GM23248 (cell line): ENCODE measurements around the gene UBTD2.

Source experiments
- EZH2 ChIP-seq: fragments of 200-600 bp; sonication (generic); IDR thresholded peaks from 2 replicates; pipeline ENCODE4 v1.6.1; 2018; ENCODE audit warnings: antibody characterized with exemption, mild to moderate bottlenecking; ENCODE audit not compliant: insufficient read depth, poor library complexity, severe bottlenecking
- EZH2phosphoT487 ChIP-seq: fragments of 200-600 bp; sonication (generic); IDR thresholded peaks from 2 replicates; pipeline ENCODE4 v1.6.1; 2018; ENCODE audit warnings: antibody characterized with exemption, moderate library complexity, mild to moderate bottlenecking, low read depth; ENCODE audit not compliant: insufficient read depth

GRCh38 chr5:172207511-172207910 is 76.1 kb downstream of the UBTD2 start:
- TF ChIP-seq EZH2 (no peak), EZH2phosphoT487 (no peak)
